NCI-H526 (cell line): ENCODE data around the gene KANSL3.
"Not testable (repeated sequence)": the region's sequence is repeated elsewhere in the genome, so short reads cannot be mapped to it uniquely, and the experiment has no call there.

Experiments
- DNase-seq, 2 experiments: peaks; one replicate each; lab custom pipeline; 2025; lab: John Stamatoyannopoulos, UW

KANSL3 gene

DNA sequence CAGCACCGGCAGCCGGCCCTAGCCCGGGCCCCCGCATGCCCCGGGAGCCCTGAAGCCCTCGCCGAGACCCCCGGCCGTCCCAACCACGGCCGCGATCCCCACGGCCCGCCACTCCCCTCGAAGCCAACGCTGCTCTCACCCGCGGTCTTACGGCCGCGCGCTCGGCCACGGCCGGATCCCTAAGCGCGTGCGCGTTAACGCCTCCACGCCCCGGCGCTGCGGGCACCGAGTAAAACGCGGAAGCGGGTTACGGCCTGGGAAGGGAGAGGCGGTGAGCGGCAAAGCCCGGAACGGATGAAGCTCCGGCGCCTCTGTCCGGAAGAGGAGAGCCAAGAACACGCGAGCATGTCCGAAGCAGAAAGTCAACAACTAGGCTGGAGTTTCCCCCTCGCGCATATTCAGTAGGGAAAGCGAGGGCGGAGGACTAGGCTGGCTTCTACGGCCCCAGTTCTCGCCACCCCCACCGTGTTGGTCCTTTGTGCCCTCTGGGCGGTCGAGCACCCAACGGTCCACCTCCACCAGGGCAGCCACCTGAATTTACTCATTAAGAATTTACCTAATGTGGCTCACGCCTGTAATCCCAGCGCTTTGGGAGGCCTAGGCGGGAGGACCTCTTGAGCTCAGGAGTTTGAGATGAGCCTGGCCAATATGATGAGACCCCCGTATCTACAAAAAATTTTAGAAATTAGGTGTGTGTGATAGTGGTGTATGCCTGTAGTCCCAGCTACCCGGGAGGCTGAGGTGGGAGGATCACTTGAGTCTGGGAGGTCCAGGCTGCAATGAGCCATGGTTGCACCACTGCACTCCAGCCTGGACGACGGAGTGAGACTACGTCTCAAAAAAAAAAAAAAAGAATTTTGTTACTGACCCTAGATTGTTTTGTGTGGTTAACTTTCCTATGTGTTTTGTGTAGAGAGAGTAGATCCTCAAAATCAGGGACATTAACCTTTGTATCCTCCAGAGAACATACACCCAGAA, at the start of gene KANSL3:
KANSL3 (minus strand) TSS at position 169 of the 978 bp plus-strand sequence. CDS start 1,177 bp downstream, outside the sequence.
- peak; percentile 81 to 96 for DNase-seq

GRCh38 chr2:96687266-96687665, 49.2 kb upstream of the KANSL3 start:
- no peak for DNase-seq

- DNase-seq = peak in 1 of 2 experiments; percentile 20
Observed at GRCh38 chr2:96685577-96686459, 47.7 kb upstream of the KANSL3 start.

- no peak for DNase-seq
Observed at GRCh38 chr2:96684883-96685576, 46.9 kb upstream of the KANSL3 start.

GRCh38 chr2:96683972-96684820, 46.1 kb upstream of the KANSL3 start:
- no peak for DNase-seq

GRCh38 chr2:96683307-96683706, 45.2 kb upstream of the KANSL3 start:
- no peak for DNase-seq

- no peak for DNase-seq
Observed at GRCh38 chr2:96681540-96681939, 43.4 kb upstream of the KANSL3 start.

- no peak for DNase-seq
Observed at GRCh38 chr2:96680561-96681141, 42.5 kb upstream of the KANSL3 start.

- peak in 1 of 2 experiments; percentile 41 for DNase-seq
Observed at GRCh38 chr2:96679848-96680247, 41.7 kb upstream of the KANSL3 start.

DNA sequence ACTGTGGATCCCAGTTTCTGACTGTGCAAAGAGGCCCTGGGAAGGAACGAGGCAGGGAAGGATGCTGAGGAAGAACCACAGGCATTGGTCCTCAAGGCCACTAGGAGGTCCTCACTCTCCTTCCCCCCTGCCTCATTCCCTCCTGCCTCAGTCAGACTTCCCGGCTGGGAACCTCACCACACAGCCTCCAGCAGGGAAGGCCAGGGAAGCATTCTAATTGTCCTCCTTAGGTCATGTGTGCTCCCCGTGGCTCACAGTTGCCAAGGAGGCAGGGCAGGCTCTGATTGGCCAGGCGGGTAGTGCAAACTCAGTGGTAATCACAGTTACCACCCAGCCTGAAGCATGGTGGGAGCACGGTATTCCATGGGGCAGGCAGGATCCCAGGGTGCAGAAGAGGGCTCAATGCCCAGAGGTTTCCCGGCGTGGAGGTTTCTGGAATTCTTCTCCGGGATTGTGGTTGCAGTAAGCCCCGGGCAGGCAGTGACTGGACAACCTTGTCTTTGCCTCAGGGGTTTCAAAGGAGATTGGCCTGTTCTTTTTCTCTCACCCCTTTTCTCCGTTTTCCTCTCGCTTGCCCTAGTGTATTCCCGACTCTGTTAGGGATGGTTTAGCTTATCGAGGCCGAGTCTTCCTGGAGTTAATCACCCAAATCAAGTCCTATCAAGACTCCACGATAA, 31.6 kb upstream of the KANSL3 start:
- DNase-seq = no peak

DNA sequence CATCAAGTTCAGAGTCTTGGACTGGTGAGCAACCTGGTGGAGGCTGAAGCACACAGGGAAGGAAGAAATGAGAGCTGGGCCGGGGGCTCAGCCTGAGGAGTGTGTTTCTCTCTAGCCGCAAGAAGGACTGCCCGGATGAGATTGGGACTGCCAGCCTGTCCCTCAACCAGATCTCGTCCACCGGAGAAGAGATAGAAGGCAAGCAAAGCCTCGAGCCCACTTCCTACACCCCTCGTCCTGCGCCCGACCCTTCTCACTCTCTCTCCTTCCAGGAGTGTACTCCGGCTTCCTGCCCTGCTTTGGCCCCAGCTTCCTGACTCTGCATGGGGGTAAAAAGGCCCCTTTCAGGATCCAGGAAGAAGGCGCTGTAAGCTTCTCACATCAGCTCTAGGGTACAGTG, 30.7 kb upstream of the KANSL3 start:
- no peak for DNase-seq

GRCh38 chr2:96665717-96666116, 27.6 kb upstream of the KANSL3 start:
- DNase-seq = not testable (repeated sequence)

GRCh38 chr2:96665083-96665569, 27.0 kb upstream of the KANSL3 start:
- DNase-seq = no peak

GRCh38 chr2:96664366-96664925, 26.3 kb upstream of the KANSL3 start:
- no peak for DNase-seq

DNA sequence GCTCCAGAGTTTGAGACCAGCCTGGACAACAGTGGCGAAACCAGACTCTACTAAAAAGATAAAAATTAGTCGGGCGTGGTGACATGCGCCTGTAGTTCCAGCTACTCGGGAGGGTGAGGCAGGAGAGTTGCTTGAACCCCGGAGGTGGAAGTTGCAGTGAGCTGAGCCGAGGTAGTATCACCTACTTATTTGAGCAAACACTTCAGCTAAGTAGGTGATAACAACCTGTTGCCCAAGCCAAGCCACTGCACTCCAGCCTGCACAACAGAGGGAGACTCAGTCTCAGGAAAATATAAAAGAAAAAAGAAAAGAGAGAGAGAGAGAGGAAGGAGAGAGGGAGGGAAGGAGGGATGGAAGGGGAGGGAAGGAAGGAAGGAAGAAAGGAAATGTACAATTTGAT, 25.7 kb upstream of the KANSL3 start:
- no peak for DNase-seq

DNA sequence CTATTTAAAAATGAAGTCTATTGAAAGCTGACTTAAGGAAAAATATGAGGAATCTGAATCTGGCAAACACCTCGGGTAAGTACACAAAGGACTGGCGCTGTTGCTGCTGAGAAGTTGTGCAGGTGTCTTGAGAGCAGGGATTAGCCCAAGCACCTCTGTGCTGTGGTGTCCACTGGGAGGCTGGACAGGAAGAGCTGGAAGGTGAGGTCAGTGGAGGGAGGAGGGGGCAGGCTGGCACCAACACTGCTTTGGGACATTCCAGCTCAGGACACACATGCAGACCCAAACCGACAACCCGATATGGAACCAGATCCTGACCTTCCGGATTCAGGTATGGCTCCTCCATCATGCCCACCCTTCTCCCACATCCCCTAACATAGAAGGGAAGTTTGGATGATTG, 25.1 kb upstream of the KANSL3 start:
- no peak for DNase-seq

DNA sequence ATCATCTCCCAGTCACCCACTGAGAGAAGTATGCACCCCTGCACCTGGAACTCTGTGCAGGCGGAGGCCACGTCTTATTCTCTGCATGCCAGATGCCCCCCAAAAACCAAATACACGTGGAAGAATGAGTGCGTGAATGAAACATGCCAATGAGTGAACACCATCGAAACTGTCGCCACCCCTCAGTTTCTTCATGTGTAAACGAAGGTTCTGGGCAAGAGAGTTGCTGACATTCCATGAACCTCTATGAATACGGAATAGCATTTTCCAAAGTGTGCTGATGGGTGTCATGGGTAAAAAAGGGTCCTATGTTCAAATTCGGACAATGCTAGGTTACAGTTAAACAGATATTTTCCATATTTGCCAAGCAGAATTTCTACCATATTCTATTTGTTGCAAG, 24.2 kb upstream of the KANSL3 start:
- DNase-seq = no peak

GRCh38 chr2:96661324-96661723, 23.2 kb upstream of the KANSL3 start:
- no peak for DNase-seq

DNA sequence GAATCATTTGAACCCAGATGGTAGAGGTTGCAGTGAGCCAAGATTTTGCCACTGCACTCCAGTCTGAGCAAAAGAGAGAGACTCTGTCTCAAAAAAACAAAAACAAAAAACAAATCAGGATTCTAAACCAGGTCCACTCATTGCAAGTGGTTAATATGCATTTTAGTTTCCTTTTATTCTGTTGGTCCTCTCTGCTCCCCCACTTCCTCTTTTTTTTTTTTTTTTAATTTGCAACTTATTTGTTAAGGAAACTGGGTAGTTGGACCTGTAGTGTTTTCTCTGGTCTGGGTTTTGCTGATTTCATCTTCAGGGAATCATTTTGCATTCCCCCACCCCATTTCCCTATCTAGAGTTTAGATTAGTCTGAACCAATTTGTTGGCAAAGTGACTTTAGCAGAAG, 18.4 kb upstream of the KANSL3 start:
- peak in 1 of 2 experiments; percentile 33 for DNase-seq

- DNase-seq = no peak
Observed at GRCh38 chr2:96655526-96655925, 17.4 kb upstream of the KANSL3 start.
